ENCODE data around the gene SMOC2.

DNA sequence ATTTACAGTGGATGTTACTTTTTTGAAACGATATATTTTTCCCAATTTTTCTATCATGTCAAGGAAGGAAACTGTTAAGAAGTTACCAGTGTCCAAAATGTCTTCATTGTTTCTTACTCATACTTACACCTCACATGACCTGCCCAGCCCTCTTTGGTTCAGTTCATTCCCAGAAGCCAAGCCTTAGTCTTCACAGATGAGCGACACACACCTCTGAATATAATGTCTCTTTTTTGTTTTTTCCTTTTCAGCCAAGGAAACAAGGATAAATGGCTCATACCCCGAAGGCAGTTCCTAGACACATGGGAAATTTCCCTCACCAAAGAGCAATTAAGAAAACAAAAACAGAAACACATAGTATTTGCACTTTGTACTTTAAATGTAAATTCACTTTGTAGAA lies 225.2 kb downstream of the SMOC2 start:
- TF ChIP-seq CTCF (IDR thresholded peaks at IDR 0.05) (no peak), EP300 (IDR thresholded peaks at IDR 0.05) (no peak), PHF8 (IDR thresholded peaks at IDR 0.05; ENCODE audit: borderline replicate concordance, low read depth) (no peak), POLR2A (IDR thresholded peaks at IDR 0.05; ENCODE audit: low read length) (no peak)
- TF ChIP-seq, protein P1, sequence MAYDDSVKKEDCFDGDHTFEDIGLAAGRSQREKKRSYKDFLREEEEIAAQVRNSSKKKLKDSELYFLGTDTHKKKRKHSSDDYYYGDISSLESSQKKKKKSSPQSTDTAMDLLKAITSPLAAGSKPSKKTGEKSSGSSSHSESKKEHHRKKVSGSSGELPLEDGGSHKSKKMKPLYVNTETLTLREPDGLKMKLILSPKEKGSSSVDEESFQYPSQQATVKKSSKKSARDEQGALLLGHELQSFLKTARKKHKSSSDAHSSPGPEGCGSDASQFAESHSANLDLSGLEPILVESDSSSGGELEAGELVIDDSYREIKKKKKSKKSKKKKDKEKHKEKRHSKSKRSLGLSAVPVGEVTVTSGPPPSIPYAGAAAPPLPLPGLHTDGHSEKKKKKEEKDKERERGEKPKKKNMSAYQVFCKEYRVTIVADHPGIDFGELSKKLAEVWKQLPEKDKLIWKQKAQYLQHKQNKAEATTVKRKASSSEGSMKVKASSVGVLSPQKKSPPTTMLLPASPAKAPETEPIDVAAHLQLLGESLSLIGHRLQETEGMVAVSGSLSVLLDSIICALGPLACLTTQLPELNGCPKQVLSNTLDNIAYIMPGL (CRISPR knock-in tag; IDR thresholded peaks at IDR 0.05; ENCODE audit: borderline replicate concordance): no peak

Measured in A549 (cell line).